ENCODE results near the gene TCEANC2.
A peak's percentile ranks its signal among the peaks of the same experiment; 100 is the strongest.
"Not testable (repeated sequence)": the region's sequence is repeated elsewhere in the genome, so short reads cannot be mapped to it uniquely, and the experiment has no call there.

The TCEANC2 gene

DNA sequence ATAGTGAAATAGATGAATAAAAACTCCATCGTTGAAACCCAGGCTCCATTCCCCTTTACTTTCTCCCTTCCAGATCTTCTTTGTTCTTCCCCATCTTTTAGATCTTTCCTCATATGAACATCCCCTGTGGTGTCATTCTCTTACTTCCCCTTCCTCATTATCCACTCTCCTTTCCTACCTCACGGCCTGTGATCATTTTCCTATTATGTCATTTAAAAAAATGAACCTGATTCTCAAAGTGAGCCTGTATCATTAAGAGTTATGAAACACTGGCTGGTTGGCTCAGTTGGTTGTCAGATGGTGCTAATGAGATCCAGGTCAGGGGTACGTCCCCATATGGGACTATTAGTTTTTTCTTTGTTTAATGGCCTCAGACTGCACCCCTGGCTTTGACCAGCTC is 38.3 kb downstream of the TCEANC2 start:
- DNase-seq: no peak

- DNase-seq: no peak
Observed at GRCh38 chr1:54094001-54094729, 40.8 kb downstream of the TCEANC2 start.

GRCh38 chr1:54094730-54095105 is 41.3 kb downstream of the TCEANC2 start:
- DNase-seq: not testable (repeated sequence)

- DNase-seq: peak; percentile 40
Observed at GRCh38 chr1:54095546-54096226, 42.3 kb downstream of the TCEANC2 start.

DNA sequence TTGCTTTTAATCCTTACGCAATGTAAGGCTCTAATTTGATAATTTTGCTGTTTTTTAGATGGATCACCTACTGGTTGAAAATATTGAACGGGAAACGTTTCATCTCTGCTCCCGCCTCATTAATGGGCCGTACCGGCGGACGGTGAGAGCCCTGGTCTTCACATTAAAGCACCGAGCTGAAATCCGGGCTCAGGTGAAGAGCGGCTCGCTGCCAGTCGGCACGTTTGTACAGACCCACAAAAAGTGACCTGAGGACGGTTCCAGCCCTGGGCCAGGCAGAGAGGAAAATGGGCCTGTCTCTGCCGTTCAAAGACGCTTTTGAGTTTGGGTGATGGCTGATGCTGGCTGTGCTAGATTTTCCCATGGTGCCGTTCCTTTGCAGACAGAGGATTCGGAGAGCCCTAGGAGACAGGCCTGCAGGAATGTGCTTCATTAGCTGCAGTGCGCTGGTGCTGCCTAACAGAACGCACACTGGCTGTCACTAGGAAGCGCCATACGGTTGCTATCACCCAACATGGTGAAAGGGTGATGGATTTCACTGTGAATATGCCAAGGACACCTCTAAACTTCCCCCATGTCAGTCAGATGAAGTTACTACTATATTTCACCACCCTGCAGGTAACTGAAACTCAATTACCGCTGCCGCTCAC is 42.9 kb downstream of the TCEANC2 start:
- DNase-seq: no peak

DNA sequence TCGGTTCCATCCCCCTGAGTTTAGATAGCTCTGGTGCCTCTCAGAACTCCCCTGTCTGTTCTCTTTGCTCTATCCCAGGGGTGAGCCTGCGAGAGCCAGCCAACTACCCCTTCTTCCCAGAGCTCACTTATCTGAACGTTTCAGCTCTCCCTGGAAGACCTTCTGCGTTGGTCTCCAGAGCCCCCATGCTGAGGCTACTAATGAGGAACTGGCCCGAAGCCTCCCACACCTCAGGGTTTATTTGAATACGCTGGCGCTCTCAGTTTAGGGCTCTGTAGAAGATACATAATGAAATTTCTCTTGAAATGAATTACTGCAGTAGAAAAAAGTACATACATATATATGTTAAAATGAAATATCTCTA is 43.5 kb downstream of the TCEANC2 start:
- no peak for DNase-seq

DNA sequence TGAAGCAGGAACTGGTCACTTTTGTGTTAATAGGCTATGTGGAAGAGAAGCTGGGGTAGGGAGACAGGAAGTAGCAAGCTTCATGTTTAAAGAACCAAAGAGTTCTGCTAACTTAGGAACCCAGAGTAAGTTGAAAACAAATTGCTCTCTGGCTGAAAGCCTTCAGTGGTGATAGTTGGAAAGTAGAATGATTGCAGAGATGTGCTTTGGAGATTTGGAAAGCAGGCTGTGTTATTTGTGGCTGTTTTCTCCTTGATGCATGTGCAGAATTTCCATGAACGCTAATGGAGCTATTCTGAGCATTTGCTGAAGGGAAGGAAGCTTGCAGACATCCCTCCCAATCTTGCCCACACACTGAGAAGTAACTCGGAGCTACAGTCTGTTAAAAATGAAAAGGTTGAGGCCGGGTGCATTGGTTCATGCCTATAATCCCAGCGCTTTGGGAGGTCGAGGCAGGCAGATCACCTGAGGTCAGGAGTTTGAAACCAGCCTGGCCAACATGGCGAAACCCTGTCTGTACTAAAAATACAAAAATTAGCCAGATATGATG is 45.7 kb downstream of the TCEANC2 start:
- no peak for DNase-seq

- DNase-seq: no peak
Observed at GRCh38 chr1:54100500-54100899, 47.1 kb downstream of the TCEANC2 start.

DNA sequence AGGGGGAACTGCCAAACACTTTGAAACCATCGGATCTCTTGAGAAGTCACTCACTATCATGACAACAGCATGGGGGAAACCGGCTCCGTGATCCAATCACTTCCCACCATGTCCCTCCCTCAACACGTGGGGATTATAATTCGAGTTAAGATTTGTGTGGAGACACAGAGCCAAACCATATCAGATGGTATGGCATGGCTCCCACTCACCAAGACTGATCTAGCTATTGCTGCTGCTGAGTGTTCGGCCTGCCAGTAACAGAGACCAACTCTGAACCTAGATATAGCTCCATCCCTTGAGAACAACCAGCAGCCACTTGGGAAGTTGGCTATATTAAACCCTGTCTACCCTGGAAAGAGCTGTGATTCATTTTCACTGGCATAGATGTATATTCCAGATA is 50.0 kb downstream of the TCEANC2 start:
- no peak for DNase-seq

DNA sequence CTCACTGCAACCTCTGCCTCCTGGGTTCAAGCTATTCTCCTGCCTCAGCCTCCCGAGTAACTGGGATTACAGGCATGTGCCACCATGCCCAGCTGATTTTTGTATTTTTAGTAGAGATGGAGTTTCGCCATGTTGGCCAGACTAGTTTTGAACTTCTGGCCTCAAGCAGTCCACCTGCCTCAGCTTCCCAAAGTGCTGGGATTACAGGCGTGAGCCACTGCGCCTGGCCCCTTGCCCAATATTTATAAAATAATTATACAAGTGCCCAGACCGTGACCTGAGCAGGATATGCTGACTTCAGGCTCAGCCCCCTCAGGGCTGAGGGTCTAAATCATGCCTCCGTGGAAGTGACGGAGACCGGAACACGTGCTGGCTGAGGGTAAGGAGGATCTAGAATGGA is 51.2 kb downstream of the TCEANC2 start:
- not testable (repeated sequence) for DNase-seq

GRCh38 chr1:54105080-54105479 is 51.7 kb downstream of the TCEANC2 start:
- no peak for DNase-seq

- DNase-seq: no peak
Observed at GRCh38 chr1:54105736-54106269, 52.4 kb downstream of the TCEANC2 start.

DNA sequence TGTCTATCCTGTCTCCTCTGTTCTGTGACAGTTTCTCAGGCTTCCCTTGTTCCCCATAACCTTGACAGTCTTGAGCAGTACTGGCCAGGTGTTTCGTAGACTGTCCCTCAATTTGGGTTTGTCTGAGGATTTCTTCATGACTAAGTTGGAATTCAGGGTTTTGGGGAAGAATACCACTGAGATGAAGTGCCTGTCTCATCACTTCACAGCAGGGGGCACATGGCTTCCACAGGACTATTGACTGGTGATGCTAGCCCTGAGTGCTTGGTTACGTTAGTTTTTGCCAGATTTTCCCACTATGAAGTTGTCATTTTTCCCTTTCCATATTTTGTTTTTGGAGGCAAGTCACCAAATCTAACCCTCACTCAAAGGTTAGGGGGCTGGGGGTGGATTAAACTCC is 53.7 kb downstream of the TCEANC2 start:
- no peak for DNase-seq

GRCh38 chr1:54108156-54108555 is 54.7 kb downstream of the TCEANC2 start:
- no peak for DNase-seq

GRCh38 chr1:54109129-54110090 is 56.0 kb downstream of the TCEANC2 start:
- no peak for DNase-seq

- no peak for DNase-seq
Observed at GRCh38 chr1:54110996-54111395, 57.6 kb downstream of the TCEANC2 start.

- no peak for DNase-seq
Observed at GRCh38 chr1:54111624-54112023, 58.2 kb downstream of the TCEANC2 start.

DNA sequence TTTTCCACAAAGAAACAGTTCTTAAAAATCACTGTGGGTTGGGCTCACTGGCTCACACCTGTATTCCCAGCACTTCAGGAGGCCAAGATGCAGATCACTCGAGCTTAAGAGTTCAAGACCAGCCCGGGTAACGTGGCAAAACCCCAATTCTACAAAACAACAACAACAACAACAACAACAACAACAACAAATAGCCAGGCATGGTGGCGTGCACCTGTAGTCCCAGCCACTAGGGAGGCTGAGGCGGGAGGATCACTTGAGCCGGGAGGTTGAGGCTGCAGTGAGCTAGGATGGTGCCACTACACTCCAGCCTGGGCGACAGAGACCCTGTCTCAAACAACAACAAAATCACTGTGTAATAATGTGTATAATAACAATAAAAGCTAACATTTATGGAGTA is 58.6 kb downstream of the TCEANC2 start:
- no peak for DNase-seq

- DNase-seq: no peak
Observed at GRCh38 chr1:54112705-54113368, 59.4 kb downstream of the TCEANC2 start.

GRCh38 chr1:54114001-54114400 is 60.6 kb downstream of the TCEANC2 start:
- DNase-seq: no peak

DNA sequence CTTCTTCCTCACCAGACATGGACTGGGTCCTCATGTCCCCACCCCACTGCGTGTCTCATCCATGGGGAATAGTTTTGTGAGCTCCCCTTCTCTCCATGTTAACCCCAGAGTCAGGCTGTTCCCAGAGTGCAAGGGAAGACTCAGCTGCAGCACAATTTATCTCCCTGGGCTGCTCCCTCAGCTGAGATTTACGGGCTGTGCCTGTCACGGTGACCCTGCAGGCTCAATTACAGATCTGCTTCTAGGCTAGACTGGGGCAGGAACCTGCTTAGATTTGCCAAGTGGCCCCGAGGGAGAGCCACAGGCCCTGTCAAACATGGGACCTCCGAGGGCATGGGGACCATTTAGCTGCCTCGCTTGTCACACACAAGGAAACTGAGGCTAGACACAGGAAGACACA is 61.5 kb downstream of the TCEANC2 start:
- no peak for DNase-seq

DNA sequence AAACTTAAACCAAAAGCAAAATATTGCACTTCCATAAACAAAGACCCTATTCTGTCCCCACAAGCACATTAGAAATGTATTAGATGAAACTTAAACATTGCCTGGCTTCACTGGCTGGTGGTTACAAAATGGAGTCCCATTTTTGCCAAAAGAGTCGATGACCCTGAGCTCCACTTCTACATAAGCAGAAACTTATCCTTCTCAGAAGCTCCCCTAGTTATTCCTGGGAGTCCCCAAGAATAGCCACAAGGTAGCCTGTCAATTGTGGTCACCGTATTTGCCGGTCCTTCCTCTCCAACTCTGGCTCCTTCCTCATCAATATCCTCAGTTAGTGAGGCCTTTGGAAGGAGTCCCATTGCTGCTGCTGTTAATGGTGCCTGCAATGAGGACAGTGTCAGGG is 62.1 kb downstream of the TCEANC2 start:
- DNase-seq: no peak

All from eye (tissue), 1 donor.